T-helper 1 cell treated with Interleukin-12 subunit alpha and Interleukin-12 subunit beta and Interleukin-4 antibody, amounts not matched to agents 30 ng/mL and 1 ng/mL, for 36 hours (primary cell): ENCODE data around the gene CCDC88C. TPM values are rescaled to one million over a fixed set of nuclear protein-coding genes. Genes with fewer than 3 reads are reported as not detected.
"Not testable (repeated sequence)": the region's sequence is repeated elsewhere in the genome, so short reads cannot be mapped to it uniquely, and the experiment has no call there.

Experiments
- intact Hi-C: fragments of 100-400 bp; cut with micrococcal nuclease; formaldehyde crosslinking; loops from one replicate; pipeline ENCODE4 v1.15.1; 2024
- total RNA-seq: library from RNA; stranded (reverse); gene quantifications from 2 replicates; pipeline ENCODE4 v1.2.3, GENCODE V29; 2022

Gene CCDC88C
- total RNA-seq: 189 and 196 TPM in 2 replicates

- intact Hi-C loops: loop anchor here (2.0 to 10.0 kb wide), 8 partner anchors 90 to 1463 kb away; partner anchors contain the start of genes CALM1, DGLUCY, EFCAB11 and TDP1
These were observed at the start of gene CCDC88C for GRCh38 chr14:91417120-91417982. TSS of gene CCDC88C (minus strand) at chr14:91417820. CDS start at chr14:91417690, 130 bp downstream.

GRCh38 chr14:91466192-91466591, 48.6 kb upstream of the CCDC88C start:
- intact Hi-C loops: no loop called here

- intact Hi-C loops: no loop called here
These were observed 47.1 kb upstream of the CCDC88C start for GRCh38 chr14:91464615-91465205.

- intact Hi-C loops: no loop called here
These were observed 41.0 kb upstream of the CCDC88C start for GRCh38 chr14:91458612-91459011.

GRCh38 chr14:91456283-91456682, 38.7 kb upstream of the CCDC88C start:
- intact Hi-C loops: no loop called here

- intact Hi-C loops: no loop called here
These were observed 37.0 kb upstream of the CCDC88C start for GRCh38 chr14:91454580-91454979.

GRCh38 chr14:91454155-91454554, 36.5 kb upstream of the CCDC88C start:
- intact Hi-C loops: no loop called here

- intact Hi-C loops: no loop called here
These were observed 36.1 kb upstream of the CCDC88C start for GRCh38 chr14:91453744-91454143.

- intact Hi-C loops: no loop called here
These were observed 26.9 kb upstream of the CCDC88C start for GRCh38 chr14:91444335-91445020.

GRCh38 chr14:91439345-91439744, 21.7 kb upstream of the CCDC88C start:
- intact Hi-C loops: no loop called here

GRCh38 chr14:91438845-91439244, 21.2 kb upstream of the CCDC88C start:
- intact Hi-C loops: no loop called here

- intact Hi-C loops: not testable (repeated sequence)
These were observed 18.6 kb upstream of the CCDC88C start for GRCh38 chr14:91436266-91436665.

GRCh38 chr14:91429385-91429784, 11.8 kb upstream of the CCDC88C start:
- intact Hi-C loops: no loop called here

GRCh38 chr14:91428931-91429330, 11.3 kb upstream of the CCDC88C start:
- intact Hi-C loops: not testable (repeated sequence)

- intact Hi-C loops: not testable (repeated sequence)
These were observed 7.9 kb upstream of the CCDC88C start for GRCh38 chr14:91425531-91425944.

- intact Hi-C loops: no loop called here
These were observed 7.4 kb upstream of the CCDC88C start for GRCh38 chr14:91424813-91425530.

GRCh38 chr14:91420686-91421085, 3.1 kb upstream of the CCDC88C start:
- intact Hi-C loops: no loop called here

GRCh38 chr14:91419451-91419850, 1.8 kb upstream of the CCDC88C start:
- intact Hi-C loops: loop anchor here (2.0 to 10.0 kb wide), 7 partner anchors 88 to 1465 kb away; partner anchors contain the start of genes CALM1, EFCAB11 and TDP1

- intact Hi-C loops: loop anchor here (2.0 to 10.0 kb wide), 7 partner anchors 88 to 1464 kb away; partner anchors contain the start of genes CALM1, EFCAB11 and TDP1
These were observed 1.4 kb upstream of the CCDC88C start for GRCh38 chr14:91419044-91419397.

GRCh38 chr14:91418387-91419043, 895 bp upstream of the CCDC88C start:
- intact Hi-C loops: loop anchor here (1.0 to 10.0 kb wide), 8 partner anchors 89 to 1464 kb away; partner anchors contain the start of genes CALM1, EFCAB11 and TDP1
